Duodenal mucosa (tissue), 2 donors: Measurements from ENCODE around the gene OTOG.

Experiments used
- H3K27ac ChIP-seq: one replicate; pipeline ENCODE4 v1.7.0; 2013; ENCODE audit warnings: low read depth, low read length
- H3K27me3 ChIP-seq, 2 donors: one replicate each; pipeline ENCODE4 v1.7.0; 2013; ENCODE audit warnings: low read length in 2 of 2, control low read depth in 1 of 2; ENCODE audit not compliant: insufficient read depth in 2 of 2, control insufficient read depth in 1 of 2
- H3K36me3 ChIP-seq, 2 donors: one replicate each; pipeline ENCODE4 v1.7.0; 2013; ENCODE audit warnings: low read length in 2 of 2, control low read depth in 1 of 2; ENCODE audit not compliant: insufficient read depth in 2 of 2, control insufficient read depth in 1 of 2
- H3K4me1 ChIP-seq, 2 donors: one replicate each; pipeline ENCODE4 v1.7.0; 2013; ENCODE audit warnings: low read length in 2 of 2, control low read depth in 1 of 2; ENCODE audit not compliant: insufficient read depth in 2 of 2, control insufficient read depth in 1 of 2
- H3K4me3 ChIP-seq, 2 donors: one replicate each; pipeline ENCODE4 v1.7.0; 2013; ENCODE audit warnings: low read length in 2 of 2, low read depth in 1 of 2
- H3K9ac ChIP-seq, 2 donors: one replicate each; pipeline ENCODE4 v1.7.0; 2013; ENCODE audit warnings: low read length in 2 of 2, low read depth in 1 of 2
- H3K9me3 ChIP-seq, 2 donors: one replicate each; pipeline ENCODE4 v1.7.0; 2013; ENCODE audit warnings: low read length in 2 of 2, control low read depth in 1 of 2; ENCODE audit not compliant: control insufficient read depth in 1 of 2

The OTOG gene

DNA sequence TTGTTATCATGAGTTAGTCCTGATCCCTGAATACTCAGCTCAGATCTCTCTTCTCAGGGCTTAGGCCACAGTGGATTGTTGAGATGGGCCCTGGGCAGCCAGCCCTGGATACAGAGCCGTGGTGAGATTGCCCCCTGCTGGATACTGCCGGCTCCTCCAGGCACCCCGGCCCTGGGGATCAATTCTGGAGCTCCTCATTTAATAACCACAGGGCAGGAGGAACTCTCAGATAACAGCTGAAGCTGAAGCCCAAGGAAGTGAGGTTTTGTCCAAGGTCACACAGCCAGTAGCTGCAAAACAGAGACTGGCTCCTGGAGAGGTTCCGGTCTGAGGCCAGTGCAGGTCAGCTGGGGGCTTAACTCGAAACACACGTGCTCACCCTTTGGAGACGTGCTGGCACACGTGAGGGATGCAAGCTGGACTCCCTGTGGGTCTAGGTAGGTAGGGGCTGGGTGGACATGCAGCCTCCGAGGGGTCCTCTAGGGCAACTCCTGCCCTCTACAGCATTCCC is 18.8 kb upstream of the OTOG start:
- no peaks in the 10 kb centered on the region for H3K27me3 ChIP-seq
- H3K27ac ChIP-seq, result no peak overlapping the region
- H3K4me1 ChIP-seq, result peaks cover 17 to 26% of the 10 kb centered on the region in 2 donors
- H3K9me3 ChIP-seq, result no peaks in the 10 kb centered on the region
- H3K36me3 ChIP-seq, result peaks cover 32 to 58% of the 10 kb centered on the region in 2 donors
- H3K9ac ChIP-seq, result no peak overlapping the region
- no peak overlapping the region for H3K4me3 ChIP-seq

DNA sequence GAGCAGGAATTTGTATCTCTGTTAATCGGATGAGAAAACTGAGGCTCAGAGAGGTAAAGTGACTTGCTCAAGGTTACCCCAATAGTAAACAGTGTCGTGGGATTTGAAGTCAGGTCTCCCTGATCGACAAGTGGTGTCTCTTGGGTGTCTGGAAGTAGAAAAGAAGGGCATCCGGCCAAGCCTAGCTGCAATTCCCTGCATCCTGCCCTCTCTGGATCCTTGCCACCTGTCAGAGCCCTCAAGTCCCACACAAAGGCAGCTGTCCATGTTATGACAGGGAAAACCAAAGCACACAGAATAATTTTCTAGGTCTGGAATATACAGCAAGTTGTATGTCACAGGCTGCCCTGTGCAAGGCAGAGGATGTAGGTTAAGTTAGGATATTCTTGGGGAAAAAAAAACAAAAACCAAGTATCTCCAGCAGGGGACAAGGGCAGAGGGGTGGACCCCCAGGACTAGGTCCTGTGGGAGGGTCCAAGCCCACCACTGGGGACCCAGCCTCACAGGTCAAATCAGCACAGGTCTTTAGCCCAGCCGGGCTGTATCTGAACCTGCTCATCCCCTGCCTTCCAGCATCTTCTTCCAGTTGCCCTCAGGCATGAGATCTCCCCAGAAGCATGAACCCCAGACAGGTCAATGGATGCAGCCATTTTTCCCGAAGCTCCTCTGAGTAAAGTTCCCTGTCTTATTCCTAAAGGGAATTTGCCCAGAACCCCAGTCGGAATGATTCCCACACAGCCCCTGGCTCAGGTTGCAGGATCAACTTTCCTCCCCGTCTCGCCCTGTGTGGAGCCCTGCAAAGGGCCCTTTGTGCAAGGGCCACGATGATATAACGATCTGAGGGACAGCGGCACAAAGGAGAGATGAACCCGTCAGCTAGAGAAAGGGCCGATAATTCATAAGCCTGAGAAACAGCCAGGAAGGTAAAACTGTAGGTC is 17.9 kb upstream of the OTOG start:
- no peaks in the 10 kb centered on the region for H3K27me3 ChIP-seq
- H3K4me1 ChIP-seq, result peaks cover 17 to 26% of the 10 kb centered on the region in 2 donors
- no peak overlapping the region for H3K9ac ChIP-seq
- H3K36me3 ChIP-seq, result peaks cover 26 to 55% of the 10 kb centered on the region in 2 donors
- no peaks in the 10 kb centered on the region for H3K9me3 ChIP-seq
- no peak overlapping the region for H3K4me3 ChIP-seq
- H3K27ac ChIP-seq, result no peak overlapping the region

DNA sequence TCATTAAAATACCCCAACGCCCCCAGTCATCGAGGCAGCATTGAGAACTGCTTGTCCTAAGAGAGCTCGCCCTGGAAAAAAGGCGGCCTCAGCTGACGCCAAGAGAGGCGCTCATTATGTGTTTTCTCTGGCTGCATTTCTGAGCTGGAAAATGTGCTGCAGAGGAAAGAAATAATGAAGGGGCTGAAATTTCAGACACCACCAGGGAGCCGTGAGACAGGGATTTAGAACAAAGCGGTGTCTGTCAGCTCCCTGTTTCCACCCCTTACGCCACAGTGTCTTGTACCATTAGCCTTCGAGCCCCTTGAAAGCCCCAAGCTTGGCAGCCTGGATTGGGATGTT is 17.2 kb upstream of the OTOG start:
- Histone ChIP-seq H3K4me1 (peaks cover 17 to 26% of the 10 kb centered on the region in 2 donors), H3K36me3 (peaks cover 26 to 48% of the 10 kb centered on the region in 2 donors), H3K9me3 (no peaks in the 10 kb centered on the region), H3K27me3 (no peaks in the 10 kb centered on the region), H3K27ac (no peak overlapping the region), H3K9ac (no peak overlapping the region), H3K4me3 (no peak overlapping the region)

DNA sequence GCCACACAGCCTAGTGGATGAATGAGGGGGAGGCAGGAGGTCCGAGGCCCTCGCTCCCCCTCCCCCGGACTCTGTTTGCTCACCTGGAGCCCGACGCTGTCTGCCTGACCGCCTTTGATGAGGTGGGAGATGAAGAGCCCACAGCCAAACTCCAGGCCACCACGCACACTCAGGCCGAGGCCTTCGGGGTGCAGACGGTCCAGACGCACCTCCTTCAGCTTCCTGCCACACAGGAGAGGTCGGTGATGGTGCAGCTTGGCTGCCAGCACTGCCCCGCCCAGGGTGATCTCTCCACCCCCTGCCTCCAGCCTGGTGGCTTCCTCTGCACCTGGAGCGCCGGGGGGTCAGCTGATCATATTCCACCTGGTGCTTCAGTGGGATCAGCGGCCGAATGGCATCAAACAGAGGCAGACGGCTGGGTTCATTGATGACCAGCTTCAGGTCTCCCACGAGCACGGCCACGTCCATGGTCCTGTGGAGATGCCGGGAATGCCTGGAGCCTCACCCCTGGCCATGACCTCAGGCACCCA is 15.9 kb upstream of the OTOG start:
- Histone ChIP-seq H3K27me3 (no peaks in the 10 kb centered on the region), H3K36me3 (peaks cover 18 to 37% of the 10 kb centered on the region in 2 donors), H3K4me1 (peaks cover 17 to 26% of the 10 kb centered on the region in 2 donors), H3K9me3 (no peaks in the 10 kb centered on the region), H3K4me3 (no peak overlapping the region), H3K9ac (no peak overlapping the region), H3K27ac (no peak overlapping the region)

DNA sequence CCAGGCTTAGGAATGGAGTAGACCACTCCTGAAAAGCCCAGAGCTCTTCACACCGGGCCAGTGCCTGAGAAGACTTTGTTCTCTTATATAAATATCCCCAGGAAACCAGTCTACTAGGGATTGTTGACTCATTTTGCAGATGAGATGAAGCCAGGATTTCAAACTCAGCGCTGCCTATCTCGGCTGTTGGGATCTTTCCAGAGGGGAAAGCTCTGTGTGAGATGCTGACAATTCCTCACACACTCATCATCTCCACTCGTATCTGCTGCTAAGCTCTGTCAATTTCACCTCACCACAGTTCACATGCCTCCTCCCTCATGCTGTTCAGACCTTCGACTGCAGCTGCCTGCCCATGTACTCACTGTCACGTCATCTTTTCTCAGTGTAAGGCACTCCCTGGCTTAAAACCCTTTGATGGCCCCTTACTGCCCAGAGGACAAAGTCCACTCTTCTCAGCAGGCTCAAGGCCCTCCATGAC is 15.4 kb upstream of the OTOG start:
- Histone ChIP-seq H3K9me3 (no peaks in the 10 kb centered on the region), H3K4me1 (peaks cover 17 to 26% of the 10 kb centered on the region in 2 donors), H3K9ac (no peak overlapping the region), H3K27me3 (no peaks in the 10 kb centered on the region), H3K27ac (no peak overlapping the region), H3K4me3 (no peak overlapping the region), H3K36me3 (peaks cover 15 to 32% of the 10 kb centered on the region in 2 donors)

DNA sequence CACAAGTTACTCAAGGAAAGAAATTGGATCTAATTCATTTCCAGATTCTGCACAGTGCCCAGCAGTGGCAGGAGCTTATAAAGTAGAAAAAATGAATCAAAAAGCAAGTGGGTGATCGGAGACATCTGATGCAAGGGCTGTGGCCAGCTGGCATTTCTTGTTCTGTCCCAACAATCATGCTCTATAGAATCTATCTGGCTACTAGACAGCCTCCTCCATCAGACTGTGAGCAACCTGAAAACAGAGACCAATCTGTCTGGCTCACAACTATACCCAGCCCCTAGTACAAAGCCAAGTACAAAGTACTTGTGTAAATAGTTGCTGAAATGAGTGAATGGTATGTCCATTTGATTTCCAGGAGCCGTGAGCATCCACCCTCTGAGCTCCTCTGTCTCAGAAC is 14.3 kb upstream of the OTOG start:
- H3K4me3 ChIP-seq, result no peak overlapping the region
- H3K27ac ChIP-seq, result no peak overlapping the region
- H3K4me1 ChIP-seq, result peaks cover 15 to 25% of the 10 kb centered on the region in 2 donors
- H3K27me3 ChIP-seq, result no peaks in the 10 kb centered on the region
- peaks cover 15 to 27% of the 10 kb centered on the region in 2 donors for H3K36me3 ChIP-seq
- H3K9me3 ChIP-seq, result no peaks in the 10 kb centered on the region
- H3K9ac ChIP-seq, result no peak overlapping the region

DNA sequence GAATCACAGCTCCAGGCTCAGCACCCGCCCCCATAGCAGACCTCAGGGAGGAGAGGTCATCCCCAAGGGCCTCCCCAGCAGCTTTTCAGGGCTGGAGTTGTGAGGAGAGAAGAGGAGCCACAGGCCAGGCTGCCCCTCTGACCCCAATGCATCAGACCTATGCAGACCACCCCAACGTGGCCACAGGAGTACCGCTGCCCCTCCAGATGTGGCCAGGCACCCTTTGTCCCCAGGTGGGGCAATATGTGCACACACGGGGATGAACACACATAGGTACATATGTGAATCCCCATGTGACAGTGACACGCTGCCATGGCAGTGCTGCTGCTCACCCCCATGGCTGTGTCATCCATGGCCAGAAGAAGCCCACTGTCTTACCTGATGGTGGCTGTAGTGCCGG is 13.7 kb upstream of the OTOG start:
- Histone ChIP-seq H3K27me3 (no peaks in the 10 kb centered on the region), H3K27ac (no peak overlapping the region), H3K9ac (no peak overlapping the region), H3K36me3 (peaks cover 15 to 29% of the 10 kb centered on the region in 2 donors), H3K4me3 (no peak overlapping the region), H3K4me1 (peaks cover 18 to 19% of the 10 kb centered on the region in 2 donors), H3K9me3 (no peaks in the 10 kb centered on the region)

DNA sequence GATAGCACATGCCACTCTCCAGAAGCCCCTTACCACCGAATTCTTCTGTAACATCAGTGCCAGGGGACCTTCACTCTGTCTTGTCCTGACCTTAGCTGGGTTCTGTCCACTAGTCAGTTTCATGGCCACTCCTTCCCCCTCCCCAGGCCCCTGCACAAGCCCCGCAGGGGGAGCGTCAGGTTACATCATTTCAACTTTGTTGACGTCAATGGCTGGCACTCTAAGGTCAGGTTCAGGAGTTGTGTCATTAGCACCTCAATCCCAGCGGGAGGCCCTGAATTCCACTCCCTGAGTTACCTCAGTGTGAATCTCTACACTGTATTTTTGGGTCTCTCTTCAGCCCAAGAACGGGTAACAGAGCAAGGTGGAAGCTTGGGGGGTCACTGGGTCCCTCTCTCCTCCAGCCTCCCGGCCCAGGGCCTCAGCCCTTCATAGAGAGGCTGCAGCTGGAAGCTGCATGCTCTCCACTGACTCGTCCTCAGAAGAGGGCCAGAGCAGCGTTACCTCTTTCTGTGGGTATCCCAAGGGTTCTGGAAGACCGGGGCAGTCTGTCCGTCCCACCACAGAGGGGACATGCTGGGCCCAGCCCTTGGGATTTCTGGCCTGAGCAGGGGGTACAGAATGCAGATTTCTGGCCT is 13.2 kb upstream of the OTOG start:
- no peak overlapping the region for H3K9ac ChIP-seq
- peaks cover 18 to 23% of the 10 kb centered on the region in 2 donors for H3K4me1 ChIP-seq
- H3K36me3 ChIP-seq, result peaks cover 15 to 28% of the 10 kb centered on the region in 2 donors
- H3K9me3 ChIP-seq, result no peaks in the 10 kb centered on the region
- no peaks in the 10 kb centered on the region for H3K27me3 ChIP-seq
- no peak overlapping the region for H3K4me3 ChIP-seq
- H3K27ac ChIP-seq, result no peak overlapping the region

DNA sequence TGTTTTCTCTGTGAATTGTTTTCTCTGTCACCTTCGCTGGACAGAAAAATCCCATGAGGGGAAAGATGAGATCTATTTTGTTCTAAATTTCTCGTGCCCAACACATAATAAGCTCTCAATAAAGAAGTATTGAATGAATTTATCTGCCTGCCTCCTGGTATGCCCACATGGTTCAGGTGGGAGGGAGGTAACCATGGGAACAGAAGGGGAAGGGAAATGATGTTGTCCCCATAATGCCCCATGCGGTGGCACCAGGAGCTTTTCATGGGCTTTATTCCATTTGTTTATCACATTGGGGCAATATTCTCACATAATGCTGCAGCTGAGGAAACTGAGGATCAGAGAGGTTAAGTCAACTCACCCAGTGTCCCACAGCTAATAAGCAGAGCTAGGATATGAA is 11.6 kb upstream of the OTOG start:
- no peak overlapping the region for H3K4me3 ChIP-seq
- no peak overlapping the region for H3K9ac ChIP-seq
- no peak overlapping the region for H3K27ac ChIP-seq
- H3K36me3 ChIP-seq, result peaks cover 8 to 16% of the 10 kb centered on the region in 2 donors
- no peaks in the 10 kb centered on the region for H3K27me3 ChIP-seq
- no peaks in the 10 kb centered on the region for H3K9me3 ChIP-seq
- H3K4me1 ChIP-seq, result peaks cover 30 to 36% of the 10 kb centered on the region in 2 donors

DNA sequence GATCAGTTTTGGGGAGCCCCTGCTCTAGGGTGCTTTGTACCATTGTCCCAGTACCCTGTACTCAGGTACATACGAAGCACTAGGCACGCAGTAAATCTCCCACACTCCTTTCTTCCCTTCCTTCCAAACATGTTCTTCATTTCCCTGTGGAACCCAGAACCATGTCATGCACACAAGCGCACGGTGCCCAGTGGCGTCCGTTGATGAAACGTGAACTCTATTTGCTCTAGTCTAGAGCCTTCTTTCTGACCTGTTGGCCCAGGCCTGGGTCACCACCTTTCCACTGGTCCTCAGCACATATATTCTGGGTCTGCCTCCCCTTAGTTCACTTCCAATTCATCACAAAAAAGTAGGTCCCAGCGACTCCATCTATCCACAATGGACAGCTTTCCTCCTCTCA is 9.8 kb upstream of the OTOG start:
- Histone ChIP-seq H3K27ac (no peak overlapping the region), H3K9me3 (no peaks in the 10 kb centered on the region), H3K4me1 (peaks cover 27 to 39% of the 10 kb centered on the region in 2 donors), H3K27me3 (no peaks in the 10 kb centered on the region), H3K36me3 (peaks cover 4 to 9% of the 10 kb centered on the region in 2 donors), H3K9ac (no peak overlapping the region), H3K4me3 (no peak overlapping the region)
